GM04504 (cell line): ENCODE measurements around the gene ICE1.

Source experiments
- DNase-seq: peaks from one replicate; pipeline ENCODE4 v3.0.0-alpha.2; 2012; ENCODE audit warnings: low read depth

ICE1 gene

GRCh38 chr5:5536871-5537270, 114.4 kb downstream of the ICE1 start:
- DNase-seq: no peak

- DNase-seq: no peak
Observed at GRCh38 chr5:5537426-5537825, 114.9 kb downstream of the ICE1 start.

GRCh38 chr5:5539590-5539989, 117.1 kb downstream of the ICE1 start:
- no peak for DNase-seq
